K562 (cell line): Measurements from ENCODE around the gene KCTD16. TPM values are rescaled to one million over a fixed set of nuclear protein-coding genes. Genes with fewer than 3 reads are reported as not detected.

Source experiments
- ATAC-seq: fragments of 200-7000 bp; cut with Tn5 transposase; 3 replicates; pipeline ENCODE4 v1.9.1; 2020; ENCODE audit warnings: moderate library complexity
- BruUV-seq: library from RNA; stranded (reverse); fragments of 400-500 nt; replicated peaks from 2 replicates; lab custom pipeline; 2021; lab: Mats Ljungman, UMichigan
- CTCF ChIA-PET: fragments of 300-600 bp; formaldehyde crosslinking; extraction: SDS; loops from one replicate; lab custom pipeline; 2021; ENCODE audit warnings: low intra/inter-chr PET ratio; lab: Yijun Ruan, JAX
- POLR2A ChIA-PET: fragments of 300-600, 350-650 bp; sonication (Branson Sonifier 250); formaldehyde crosslinking; extraction: SDS; loops from one replicate; lab custom pipeline; 2021; ENCODE audit warnings: antibody characterized with exemption, inconsistent platforms; lab: Yijun Ruan, JAX
- DNase-seq, 4 experiments: peaks; one replicate each; pipeline versions ENCODE4 v3.0.0 to v3.0.0-alpha.2; 2011 to 2018; ENCODE audit warnings: low spot score in 3 of 4, mixed read lengths in 3 of 4; ENCODE audit errors: extremely low read depth in 1 of 4
- FAIRE-seq: peaks from 2 replicates; lab custom pipeline; 2011; peaks lifted over from hg19 to GRCh38; lab: Jason Lieb, UNC
- H2AFZ ChIP-seq: 2 replicates; pipeline ENCODE4 v1.6.0; 2011; ENCODE audit warnings: low read depth, low read length, control low read depth, inconsistent platforms
- H3K27ac ChIP-seq: fragments of 200-600 bp; 3 replicates; pipeline ENCODE4 v1.8.0; 2011; ENCODE audit warnings: low read depth, mild to moderate bottlenecking, control low read depth, inconsistent platforms, low read length, moderate library complexity, mixed read lengths; ENCODE audit errors: extremely low read depth
- H3K27me3 ChIP-seq, 2 experiments: fragments of 300-600 bp in 1 of 2; 2 replicates in 1 of 2; 3 replicates in 1 of 2; pipeline versions ENCODE4 v1.6.0 to v1.8.0; 2011; ENCODE audit warnings: inconsistent platforms in 2 of 2, low read length in 2 of 2, mild to moderate bottlenecking in 1 of 2, mixed read lengths in 1 of 2, moderate library complexity in 1 of 2; ENCODE audit not compliant: control insufficient read depth in 2 of 2, insufficient read depth in 2 of 2
- H3K36me3 ChIP-seq: fragments of 300-600 bp; 3 replicates; pipeline ENCODE4 v1.8.0; 2011; ENCODE audit warnings: mild to moderate bottlenecking, low read length, inconsistent platforms; ENCODE audit not compliant: control insufficient read depth, insufficient read depth
- H3K4me1 ChIP-seq, 2 experiments: fragments of 200-600 bp in 1 of 2; replicated peaks in 1 of 2; 2 replicates in 1 of 2; 3 replicates in 1 of 2; pipeline versions ENCODE4 v1.5.1 to v1.8.0; 2011; ENCODE audit warnings: inconsistent platforms in 2 of 2, low read length in 2 of 2, mild to moderate bottlenecking in 1 of 2, mixed read lengths in 1 of 2, moderate library complexity in 1 of 2; ENCODE audit not compliant: control insufficient read depth in 2 of 2, insufficient read depth in 2 of 2
- H3K4me2 ChIP-seq: 2 replicates; pipeline ENCODE4 v1.6.1; 2011; ENCODE audit warnings: low read length, control low read depth, inconsistent platforms, mixed read lengths; ENCODE audit not compliant: insufficient read depth
- H3K4me3 ChIP-seq: fragments of 200-600 bp; sonication (generic), shearing (Covaris generic); 2 replicates; pipeline ENCODE4 v1.5.1; 2016; ENCODE audit warnings: control low read depth, inconsistent platforms
- H3K79me2 ChIP-seq: fragments of 200-600 bp; 3 replicates; pipeline ENCODE4 v1.8.0; 2011; ENCODE audit warnings: low read length, inconsistent platforms; ENCODE audit not compliant: control insufficient read depth, insufficient read depth
- H3K9ac ChIP-seq, 2 experiments: 2 replicates each; pipeline versions ENCODE4 v1.6.0 to v1.6.1; 2011; ENCODE audit warnings: low read depth in 2 of 2, low read length in 2 of 2, control low read depth in 1 of 2, inconsistent platforms in 1 of 2, mild to moderate bottlenecking in 1 of 2, mixed read lengths in 1 of 2; ENCODE audit not compliant: insufficient read depth in 1 of 2
- H3K9me1 ChIP-seq: one replicate; pipeline ENCODE4 v1.6.0; 2011; ENCODE audit warnings: inconsistent platforms, mild to moderate bottlenecking, low read length, moderate library complexity; ENCODE audit not compliant: control insufficient read depth, insufficient read depth
- H3K9me3 ChIP-seq: replicated peaks from 2 replicates; pipeline ENCODE4 v1.5.1; 2011; ENCODE audit warnings: low read depth, low read length, inconsistent platforms; ENCODE audit not compliant: control insufficient read depth, insufficient read depth
- H4K20me1 ChIP-seq: replicated peaks from 2 replicates; pipeline ENCODE4 v1.6.1; 2011; ENCODE audit warnings: low read length, inconsistent platforms, mixed read lengths; ENCODE audit not compliant: control insufficient read depth, insufficient read depth
- BRF1 ChIP-seq: IDR thresholded peaks from 3 replicates; pipeline ENCODE4 v1.6.1; 2011; ENCODE audit warnings: borderline replicate concordance, mild to moderate bottlenecking; ENCODE audit not compliant: insufficient read length; ENCODE audit errors: extremely low read depth
- MBD1 ChIP-seq: fragments of 250-450 bp; sonication (Bioruptor Pico); IDR thresholded peaks from 2 replicates; pipeline ENCODE4 v1.8.0; 2022; ENCODE audit warnings: inconsistent platforms
- MCM3 ChIP-seq: fragments of 450-650 bp; IDR thresholded peaks from 2 replicates; pipeline ENCODE4 v1.6.1; 2016
- PATZ1 ChIP-seq: fragments of 250-450 bp; sonication (Bioruptor Pico); IDR thresholded peaks from 2 replicates; pipeline ENCODE4 v1.5.0; 2020; ENCODE audit warnings: mild to moderate bottlenecking, borderline replicate concordance
- SLC30A9 ChIP-seq: fragments of 250-450 bp; sonication (Bioruptor Pico); IDR thresholded peaks from 2 replicates; pipeline ENCODE4 v1.8.0; 2022; ENCODE audit warnings: mild to moderate bottlenecking, moderate library complexity
- TGIF2 ChIP-seq: sonication (generic); formaldehyde crosslinking; IDR thresholded peaks from 2 replicates; pipeline ENCODE4 v1.8.1; 2022; ENCODE audit warnings: mild to moderate bottlenecking, missing genetic modification reagents, moderate library complexity
- TOE1 ChIP-seq, 2 experiments: fragments of 450-650 bp in 1 of 2; sonication (generic) in 1 of 2; formaldehyde crosslinking in 1 of 2; IDR thresholded peaks; 2 replicates each; pipeline versions ENCODE4 v1.7.1 to v1.8.0; 2016 to 2022; ENCODE audit warnings: borderline replicate concordance in 2 of 2, mild to moderate bottlenecking in 2 of 2, antibody characterized with exemption in 1 of 2, inconsistent platforms in 1 of 2, low read depth in 1 of 2, missing genetic modification reagents in 1 of 2, moderate library complexity in 1 of 2
- ZNF174 ChIP-seq: fragments of 250-450 bp; sonication (Bioruptor Pico); IDR thresholded peaks from 2 replicates; pipeline ENCODE4 v1.4.0; 2020; ENCODE audit warnings: mild to moderate bottlenecking
- ZNF280A ChIP-seq: fragments of 450-650 bp; IDR thresholded peaks from 2 replicates; pipeline ENCODE4 v1.6.1; 2018; ENCODE audit warnings: mild to moderate bottlenecking, low read depth; ENCODE audit not compliant: partially characterized antibody
- ZNF347 ChIP-seq: fragments of 450-650 bp; formaldehyde crosslinking; IDR thresholded peaks from 2 replicates; pipeline ENCODE4 v1.4.0; 2020; ENCODE audit warnings: low read depth, mild to moderate bottlenecking, moderate library complexity
- WGBS: fragments of 100-300 bp; shearing (Covaris generic); methylation state at CpG from one replicate; pipeline ENCODE4 v1.1.6; 2016; ENCODE audit warnings: low coverage, mixed read lengths; ENCODE audit not compliant: insufficient coverage; ENCODE audit errors: missing lambda C conversion rate; 5-methylcytosine and 5-hydroxymethylcytosine counted together
- in situ Hi-C: fragments of 300-500 bp; cut with MboI; formaldehyde crosslinking; loops from 4 replicates; pipeline ENCODE4 v1.15.0; 2018; ENCODE audit warnings: inconsistent platforms, mixed read lengths
- intact Hi-C: fragments of 100-400 bp; cut with micrococcal nuclease; formaldehyde crosslinking; loops from 2 replicates; pipeline ENCODE4 v1.14.2; 2022
- polyA plus RNA-seq, 8 experiments: library from polyadenylated mRNA; depleted of rRNA in 4 of 8; stranded (reverse) in 5 of 8; unstranded in 3 of 8; fragments of >200 nt; fragmentation: Nextera tagmentation in 2 of 8; fragmentation: Illumina TruSeq in 1 of 8; extraction: Ambion mirVana in 2 of 8; extraction: Trizol in 1 of 8; gene quantifications; 2 replicates each; pipeline versions ENCODE4 v1.2.1 to v1.2.3, GENCODE V29; 2011 to 2014; ENCODE audit warnings: inconsistent platforms in 1 of 8, missing spikeins in 1 of 8
- total RNA-seq, 7 experiments: library from RNA; depleted of rRNA in 6 of 7; stranded (reverse); fragments of >200 nt in 6 of 7; fragmentation: Illumina TruSeq in 2 of 7; extraction: Trizol in 2 of 7; gene quantifications; 2 replicates each; pipeline versions ENCODE4 v1.2.1 to v1.2.3, GENCODE V29; 2011 to 2021; ENCODE audit warnings: low replicate concordance in 1 of 7

KCTD16 gene
- total and polyA plus RNA-seq, 9 of the 15 experiments (the other 6 are each of a cell fraction or from before 2014, with no cell fraction given), result 0.04 TPM; not detected in 8

- intact Hi-C loops (no loop called here), in situ Hi-C loops (no loop called here)
- Histone ChIP-seq H3K27me3 (no peaks in the 10 kb centered on the region), H3K79me2 (no peaks in the 10 kb centered on the region), H4K20me1 (no peaks in the 10 kb centered on the region), H3K4me3 (no peak overlapping the region), H3K4me1 (no peaks in the 10 kb centered on the region), H2AFZ (no peak overlapping the region), H3K4me2 (no peak overlapping the region), H3K36me3 (no peaks in the 10 kb centered on the region), H3K9me3 (no peaks in the 10 kb centered on the region), H3K9me1 (no peaks in the 10 kb centered on the region), H3K9ac (no peak overlapping the region), H3K27ac (no peak overlapping the region)
- WGBS, result 0% methylated on average over 4 of the region's 4 CpGs
- POLR2A ChIA-PET, result no interaction called here
- CTCF ChIA-PET, result no interaction called here
- TF ChIP-seq PATZ1 (no peak), SLC30A9 (CRISPR knock-in tag) (no peak)
- no peak for FAIRE-seq
- DNase-seq, result no peak
- no TSS peak for BruUV-seq
- no peak for ATAC-seq
Measured at GRCh38 chr5:144468571-144468970, 297.9 kb downstream of the KCTD16 start.

GRCh38 chr5:144469106-144469505, 298.4 kb downstream of the KCTD16 start:
- Histone ChIP-seq H3K79me2 (no peaks in the 10 kb centered on the region), H3K4me3 (no peak overlapping the region), H2AFZ (no peak overlapping the region), H3K9me1 (no peaks in the 10 kb centered on the region), H3K4me2 (no peak overlapping the region), H3K4me1 (no peaks in the 10 kb centered on the region), H3K9me3 (no peaks in the 10 kb centered on the region), H3K9ac (no peak overlapping the region), H3K27ac (no peak overlapping the region), H3K27me3 (no peaks in the 10 kb centered on the region), H4K20me1 (no peaks in the 10 kb centered on the region), H3K36me3 (no peaks in the 10 kb centered on the region)
- no peak for DNase-seq
- no TSS peak for BruUV-seq
- FAIRE-seq, result no peak
- intact Hi-C loops (no loop called here), in situ Hi-C loops (no loop called here)
- ChIA-PET CTCF (no interaction called here), POLR2A (no interaction called here)
- ATAC-seq, result no peak
- WGBS, result 0% methylated on average over 4 of the region's 4 CpGs
- TF ChIP-seq MBD1 (CRISPR knock-in tag), result no peak
- no peak for TF ChIP-seq MCM3
- no peak for TF ChIP-seq ZNF280A
- TF ChIP-seq ZNF174 (CRISPR knock-in tag), result no peak
- no peak for TF ChIP-seq ZNF347 (CRISPR knock-in tag)
- no peak for TF ChIP-seq BRF1
- no peak for TF ChIP-seq TGIF2 (CRISPR knock-in tag)
- TF ChIP-seq TOE1 (IDR thresholded peaks at IDR 0.05; ENCODE audit: borderline replicate concordance), result no peak
- TF ChIP-seq TOE1 (CRISPR knock-in tag; IDR thresholded peaks at IDR 0.05; ENCODE audit: borderline replicate concordance, low read depth), result no peak
